Tibial nerve (tissue), 4 donors: ENCODE results near the gene KAT2B. TPM values are rescaled to one million over a fixed set of nuclear protein-coding genes. Genes with fewer than 3 reads are reported as not detected.

Source experiments
- DNase-seq, 2 donors: peaks; one replicate each; pipeline ENCODE4 v3.0.0-alpha.2; 2019; ENCODE audit warnings: low spot score in 2 of 2
- H3K27ac ChIP-seq, 4 donors: fragments of 200-600 bp; sonication (generic) in 3 of 4; one replicate each; pipeline ENCODE4 v1.5.1; 2017 to 2019; ENCODE audit warnings: mild to moderate bottlenecking in 1 of 4
- H3K27me3 ChIP-seq, 2 donors: fragments of 200-600 bp; sonication (generic) in 1 of 2; one replicate each; pipeline versions ENCODE4 v1.5.1 to v1.6.0; 2017 to 2019
- H3K36me3 ChIP-seq, 3 donors: fragments of 200-600 bp; sonication (generic); one replicate each; pipeline ENCODE4 v1.5.1; 2018 to 2019
- H3K4me1 ChIP-seq, 4 donors: fragments of 200-600 bp; sonication (generic) in 3 of 4; one replicate each; pipeline ENCODE4 v1.5.1; 2017 to 2019
- H3K4me3 ChIP-seq, 4 donors: fragments of 200-600 bp; sonication (generic) in 3 of 4; one replicate each; pipeline ENCODE4 v1.5.1; 2017 to 2019; ENCODE audit warnings: mild to moderate bottlenecking in 1 of 4, moderate library complexity in 1 of 4
- H3K9me3 ChIP-seq, 4 donors: fragments of 200-600 bp; sonication (generic) in 3 of 4; one replicate each; pipeline ENCODE4 v1.5.1; 2017 to 2019
- CTCF ChIP-seq, 5 experiments: fragments of 200-600 bp in 3 of 5; fragments of 450-650 bp in 2 of 5; sonication (generic) in 3 of 5; IDR thresholded peaks; one replicate each; pipeline ENCODE4 v1.5.1; 2016 to 2019; ENCODE audit warnings: antibody characterized with exemption in 5 of 5, mild to moderate bottlenecking in 3 of 5, moderate library complexity in 2 of 5
- EP300 ChIP-seq, 2 donors: sonication (generic); formaldehyde crosslinking; IDR thresholded peaks; one replicate each; pipeline ENCODE4 v1.6.1; 2017; ENCODE audit warnings: antibody characterized with exemption in 2 of 2, mild to moderate bottlenecking in 1 of 2
- POLR2A ChIP-seq, 2 donors: fragments of 450-650 bp; IDR thresholded peaks; one replicate each; pipeline ENCODE4 v1.6.1; 2017; ENCODE audit warnings: antibody characterized with exemption in 2 of 2, mild to moderate bottlenecking in 2 of 2, moderate library complexity in 2 of 2
- WGBS, 2 donors: methylation state at CpG; one replicate each; pipeline ENCODE4 v1.1.5; 2018; 5-methylcytosine and 5-hydroxymethylcytosine counted together
- small RNA-seq: library from RNA; depleted of rRNA; stranded (forward); fragments of <200 nt; gene quantifications from one replicate; pipeline ENCODE3, GENCODE V24; 2016
- total RNA-seq, 4 donors: library from RNA; depleted of rRNA; stranded (reverse); fragments of >200 nt; gene quantifications; one replicate each; pipeline ENCODE4 v1.1.0, GENCODE V29; 2016

KAT2B gene
- total RNA-seq, 4 donors from 2014 or later: 34.5 to 87.2 (median 60.1) TPM

GRCh38 chr3:20190991-20191390 lies 150.7 kb downstream of the KAT2B start:
- 53 to 64% methylated on average over 5 of the region's 5 CpGs for WGBS, 2 donors
- Histone ChIP-seq H3K9me3 (no peaks in the 10 kb centered on the region), H3K27me3 (no peaks in the 10 kb centered on the region), H3K4me3 (no peak overlapping the region), H3K4me1 (peaks cover 0 to 8% (median 0%) of the 10 kb centered on the region in 4 donors), H3K27ac (no peak overlapping the region), H3K36me3 (no peaks in the 10 kb centered on the region)
- DNase-seq: no peak
- no peak for TF ChIP-seq EP300 (IDR thresholded peaks at IDR 0.05)
- no peak for TF ChIP-seq CTCF (IDR thresholded peaks at IDR 0.05)
- no peak for TF ChIP-seq POLR2A (IDR thresholded peaks at IDR 0.05)

GRCh38 chr3:20194793-20195460 lies 154.7 kb downstream of the KAT2B start:
- DNase-seq: no peak
- Histone ChIP-seq H3K27me3 (no peaks in the 10 kb centered on the region), H3K4me1 (no peaks in the 10 kb centered on the region), H3K4me3 (no peak overlapping the region), H3K9me3 (no peaks in the 10 kb centered on the region), H3K36me3 (no peaks in the 10 kb centered on the region), H3K27ac (no peak overlapping the region)
- WGBS, 2 donors: 92 to 94% methylated on average over 7 of the region's 7 CpGs
- no peak for TF ChIP-seq EP300 (IDR thresholded peaks at IDR 0.05)
- TF ChIP-seq CTCF (IDR thresholded peaks at IDR 0.05): no peak
- TF ChIP-seq POLR2A (IDR thresholded peaks at IDR 0.05): no peak

- no peaks in the 10 kb centered on the region for H3K27me3 ChIP-seq
- DNase-seq: no peak
- no peaks in the 10 kb centered on the region for H3K9me3 ChIP-seq
- no peak overlapping the region for H3K27ac ChIP-seq
- H3K4me1 ChIP-seq: no peaks in the 10 kb centered on the region
- TF ChIP-seq CTCF (IDR thresholded peaks at IDR 0.05) (no peak), POLR2A (IDR thresholded peaks at IDR 0.05) (no peak), EP300 (IDR thresholded peaks at IDR 0.05) (no peak)
- 79 to 89% methylated on average over 3 of the region's 3 CpGs for WGBS, 2 donors
- H3K4me3 ChIP-seq: no peak overlapping the region
- H3K36me3 ChIP-seq: no peaks in the 10 kb centered on the region
Observed at GRCh38 chr3:20197775-20198174, 157.5 kb downstream of the KAT2B start.

- H3K36me3 ChIP-seq: no peaks in the 10 kb centered on the region
- no peaks in the 10 kb centered on the region for H3K27me3 ChIP-seq
- DNase-seq: no peak
- no peaks in the 10 kb centered on the region for H3K4me1 ChIP-seq
- TF ChIP-seq CTCF (IDR thresholded peaks at IDR 0.05) (no peak), POLR2A (IDR thresholded peaks at IDR 0.05) (no peak), EP300 (IDR thresholded peaks at IDR 0.05) (no peak)
- no peak overlapping the region for H3K27ac ChIP-seq
- H3K4me3 ChIP-seq: no peak overlapping the region
- H3K9me3 ChIP-seq: peaks cover 0 to 7% (median 0%) of the 10 kb centered on the region in 4 donors
Observed at GRCh38 chr3:20201143-20201542, 160.9 kb downstream of the KAT2B start.

Small RNA genes lying within 50 kb of the gene (small RNA-seq; reads per million reads assigned to genes)
- gene MIR3135A (not detected), gene RNU4-85P (not detected), gene RPL39P18 (not detected)

Other genes starting within 250 kb of the KAT2B start
- gene EFHB, start 106.2 kb upstream of the KAT2B start, total RNA-seq: 1 to 10 TPM in 3 of 4 donors, under 1 TPM in 1; 0.63 to 4.4 (median 1.8) TPM
- 10 to 100 TPM; 47.7 to 83.0 (median 53.2) TPM for gene RAB5A, start 93.3 kb upstream of the KAT2B start, total RNA-seq
- gene PP2D1, start 28.2 kb upstream of the KAT2B start, total RNA-seq: not detected
- gene SGO1, start 145.8 kb downstream of the KAT2B start, total RNA-seq: under 1 TPM in 1 of 4 donors, not detected in 3; 0.87 TPM